Transverse colon (tissue), 4 donors: ENCODE results near the gene ADCY5. TPM values are rescaled to one million over a fixed set of nuclear protein-coding genes. Genes with fewer than 3 reads are reported as not detected.

Source experiments
- DNase-seq: peaks from one replicate; pipeline ENCODE4 v3.0.0-alpha.2; 2019
- H3K27ac ChIP-seq, 4 donors: fragments of 200-600 bp; sonication (generic); 2 replicates each; pipeline ENCODE4 v1.5.1; 2016 to 2018; ENCODE audit warnings: inconsistent platforms in 4 of 4
- H3K27me3 ChIP-seq: fragments of 200-600 bp; sonication (generic); 2 replicates; pipeline ENCODE4 v1.5.1; 2017; ENCODE audit warnings: inconsistent platforms
- H3K36me3 ChIP-seq, 4 donors: fragments of 200-600 bp; sonication (generic); 2 replicates each; pipeline ENCODE4 v1.5.1; 2017 to 2019; ENCODE audit warnings: inconsistent platforms in 4 of 4
- H3K4me1 ChIP-seq, 4 donors: fragments of 200-600 bp; sonication (generic); 2 replicates each; pipeline ENCODE4 v1.5.1; 2017 to 2020; ENCODE audit warnings: inconsistent platforms in 4 of 4
- H3K4me3 ChIP-seq, 4 donors: fragments of 200-600 bp; sonication (generic); 1 replicate in 1 of 4; 2 replicates in 3 of 4; pipeline versions ENCODE4 v1.5.1 to v1.6.1; 2017 to 2019; ENCODE audit warnings: inconsistent platforms in 4 of 4
- H3K9me3 ChIP-seq, 2 donors: fragments of 200-600 bp; sonication (generic); 2 replicates each; pipeline ENCODE4 v1.5.1; 2017 to 2019; ENCODE audit warnings: inconsistent platforms in 2 of 2
- CTCF ChIP-seq, 5 experiments: fragments of 200-600 bp in 3 of 5; fragments of 450-650 bp in 2 of 5; sonication (generic) in 3 of 5; IDR thresholded peaks; 1 replicate in 2 of 5; 2 replicates in 3 of 5; pipeline ENCODE4 v1.5.1; 2016 to 2017; ENCODE audit warnings: antibody characterized with exemption in 5 of 5, inconsistent platforms in 3 of 5, mild to moderate bottlenecking in 2 of 5, moderate library complexity in 1 of 5
- EP300 ChIP-seq: sonication (generic); formaldehyde crosslinking; IDR thresholded peaks from one replicate; pipeline ENCODE4 v1.6.1; 2017; ENCODE audit warnings: antibody characterized with exemption, low read depth
- POLR2A ChIP-seq: fragments of 450-650 bp; IDR thresholded peaks from one replicate; pipeline ENCODE4 v1.6.1; 2016; ENCODE audit warnings: antibody characterized with exemption, mild to moderate bottlenecking, moderate library complexity
- POLR2AphosphoS5 ChIP-seq, 3 donors: sonication (generic); formaldehyde crosslinking; IDR thresholded peaks; one replicate each; pipeline ENCODE4 v1.6.1; 2016; ENCODE audit warnings: antibody characterized with exemption in 3 of 3
- WGBS, 2 donors: methylation state at CpG; one replicate each; pipeline ENCODE4 v1.1.5; 2018; ENCODE audit warnings: low coverage in 1 of 2; 5-methylcytosine and 5-hydroxymethylcytosine counted together
- in situ Hi-C, 4 donors: fragments of 200-750 bp; cut with MboI; loops; one replicate each; pipeline versions ENCODE4 v1.15.0 to v1.15.1; 2017; ENCODE audit warnings: low sequenced_read_pairs in 3 of 4, low pct_ligation_motif_present in 1 of 4, low pct_unique_long_range_greater_than_20kb in 1 of 4
- intact Hi-C: fragments of 100-400 bp; cut with DNase I; formaldehyde crosslinking; loops from one replicate; pipeline ENCODE4 v1.15.1; 2023; ENCODE audit warnings: low total_unique reads
- total RNA-seq, 4 donors: library from RNA; depleted of rRNA; stranded (reverse); fragments of >200 nt; gene quantifications; one replicate each; pipeline ENCODE4 v1.1.0, GENCODE V29; 2016

Gene ADCY5
- total RNA-seq, 4 donors from 2014 or later, result 13.9 to 42.0 (median 28.6) TPM

GRCh38 chr3:123471106-123471505 lies 22.2 kb upstream of the ADCY5 start:
- Histone ChIP-seq H3K4me3 (no peak overlapping the region), H3K4me1 (no peaks in the 10 kb centered on the region), H3K9me3 (no peaks in the 10 kb centered on the region), H3K27me3 (no peaks in the 10 kb centered on the region), H3K36me3 (no peaks in the 10 kb centered on the region), H3K27ac (no peak overlapping the region)
- in situ Hi-C loops, result no loop called here
- WGBS, 2 donors, result 83 to 98% methylated on average over 1 to 5 of the region's 5 CpGs
- no peak for TF ChIP-seq POLR2AphosphoS5 (IDR thresholded peaks at IDR 0.05)
- no peak for TF ChIP-seq CTCF (IDR thresholded peaks at IDR 0.05)
- TF ChIP-seq POLR2A, result no peak
- TF ChIP-seq EP300, result no peak
- intact Hi-C loops, result no loop called here
- no peak for DNase-seq

GRCh38 chr3:123469323-123469995 lies 20.6 kb upstream of the ADCY5 start:
- H3K9me3 ChIP-seq, result no peaks in the 10 kb centered on the region
- no peak overlapping the region for H3K27ac ChIP-seq
- H3K36me3 ChIP-seq, result no peaks in the 10 kb centered on the region
- H3K4me1 ChIP-seq, result no peaks in the 10 kb centered on the region
- TF ChIP-seq CTCF (IDR thresholded peaks at IDR 0.05) (no peak), POLR2AphosphoS5 (IDR thresholded peaks at IDR 0.05) (no peak), POLR2A (no peak), EP300 (no peak)
- H3K4me3 ChIP-seq, result no peak overlapping the region
- WGBS, 2 donors, result 78 to 82% methylated on average over 5 to 9 of the region's 11 CpGs
- in situ Hi-C loops (no loop called here), intact Hi-C loops (no loop called here)
- H3K27me3 ChIP-seq, result no peaks in the 10 kb centered on the region
- no peak for DNase-seq

- intact Hi-C loops (no loop called here), in situ Hi-C loops (no loop called here)
- H3K9me3 ChIP-seq, result no peaks in the 10 kb centered on the region
- no peak overlapping the region for H3K4me3 ChIP-seq
- 48 to 50% methylated on average over 1 to 5 of the region's 5 CpGs for WGBS, 2 donors
- no peak for TF ChIP-seq CTCF (IDR thresholded peaks at IDR 0.05)
- no peak for TF ChIP-seq EP300
- no peak for TF ChIP-seq POLR2A
- TF ChIP-seq POLR2AphosphoS5 (IDR thresholded peaks at IDR 0.05), result no peak
- no peaks in the 10 kb centered on the region for H3K4me1 ChIP-seq
- no peak for DNase-seq
- H3K36me3 ChIP-seq, result no peaks in the 10 kb centered on the region
- no peak overlapping the region for H3K27ac ChIP-seq
- H3K27me3 ChIP-seq, result no peaks in the 10 kb centered on the region
Measured at GRCh38 chr3:123467046-123467445, 18.2 kb upstream of the ADCY5 start.

- Histone ChIP-seq H3K9me3 (no peaks in the 10 kb centered on the region), H3K4me1 (no peaks in the 10 kb centered on the region), H3K27me3 (no peaks in the 10 kb centered on the region), H3K4me3 (no peak overlapping the region), H3K36me3 (no peaks in the 10 kb centered on the region), H3K27ac (no peak overlapping the region)
- intact Hi-C loops (no loop called here), in situ Hi-C loops (no loop called here)
- WGBS, 2 donors, result 68 to 75% methylated on average over 5 to 7 of the region's 7 CpGs
- TF ChIP-seq EP300 (no peak), POLR2A (no peak), POLR2AphosphoS5 (IDR thresholded peaks at IDR 0.05) (no peak), CTCF (IDR thresholded peaks at IDR 0.05) (no peak)
- DNase-seq, result no peak
Measured at GRCh38 chr3:123464211-123464610, 15.3 kb upstream of the ADCY5 start.
